GM12873 (cell line): ENCODE measurements around the gene CHEK2.

ENCODE experiments used
- CTCF ChIP-seq: IDR thresholded peaks from 2 replicates; pipeline ENCODE4 v1.5.1; 2012; ENCODE audit warnings: low read depth, mild to moderate bottlenecking, moderate library complexity, low read length, control low read depth; ENCODE audit not compliant: insufficient read depth; ENCODE audit errors: missing control alignments

The CHEK2 gene

GRCh38 chr22:28759861-28760560 lies 18.4 kb upstream of the CHEK2 start:
- no peak for TF ChIP-seq CTCF

- TF ChIP-seq CTCF = no peak
Measured at GRCh38 chr22:28750471-28750881, 8.9 kb upstream of the CHEK2 start.

- TF ChIP-seq CTCF = no peak
Measured at GRCh38 chr22:28743852-28744251, 2.2 kb upstream of the CHEK2 start.

GRCh38 chr22:28742562-28742962 lies 942 bp upstream of the CHEK2 start:
- TF ChIP-seq CTCF = no peak

GRCh38 chr22:28741200-28741784 lies 328 bp downstream of the CHEK2 start:
- TF ChIP-seq CTCF = no peak

GRCh38 chr22:28737701-28738100 lies 3.9 kb downstream of the CHEK2 start:
- TF ChIP-seq CTCF = no peak

GRCh38 chr22:28736301-28737155 lies 5.1 kb downstream of the CHEK2 start:
- no peak for TF ChIP-seq CTCF
